CD4-positive, alpha-beta memory T cell (primary cell): Measurements from ENCODE around the gene RASD1. TPM values are rescaled to one million over a fixed set of nuclear protein-coding genes. Genes with fewer than 3 reads are reported as not detected.

Source experiments
- CTCF ChIA-PET: fragments of 350-600 bp; sonication (Branson Sonifier 250); formaldehyde crosslinking; loops from one replicate; lab custom pipeline; 2021; ENCODE audit warnings: inconsistent platforms; ENCODE audit not compliant: partially characterized antibody; lab: Charles Lee
- POLR2A ChIA-PET: fragments of 350-600 bp; sonication (Branson Sonifier 250); formaldehyde crosslinking; loops from one replicate; lab custom pipeline; 2021; ENCODE audit not compliant: partially characterized antibody; lab: Charles Lee
- DNase-seq, 5 donors: peaks; one replicate each; pipeline versions ENCODE4 v3.0.0 to v3.0.0-alpha.2; 2020 to 2022; ENCODE audit warnings: mixed read lengths in 1 of 5
- H3K27ac ChIP-seq: one replicate; pipeline ENCODE4 v1.7.0; 2013; ENCODE audit warnings: low read depth, low read length
- H3K27me3 ChIP-seq: 2 replicates; pipeline ENCODE4 v1.7.0; 2013; ENCODE audit warnings: mild to moderate bottlenecking, low read length, moderate library complexity; ENCODE audit not compliant: insufficient read depth
- H3K36me3 ChIP-seq: 2 replicates; pipeline ENCODE4 v1.7.0; 2013; ENCODE audit warnings: mild to moderate bottlenecking, low read length, moderate library complexity; ENCODE audit not compliant: insufficient read depth
- H3K4me1 ChIP-seq: 2 replicates; pipeline ENCODE4 v1.7.0; 2013; ENCODE audit warnings: mild to moderate bottlenecking, low read length, moderate library complexity; ENCODE audit not compliant: insufficient read depth
- H3K4me3 ChIP-seq, 2 donors: one replicate each; pipeline ENCODE4 v1.7.0; 2013; ENCODE audit warnings: low read length in 2 of 2, mild to moderate bottlenecking in 1 of 2
- H3K9me3 ChIP-seq, 2 donors: one replicate each; pipeline ENCODE4 v1.7.0; 2013; ENCODE audit warnings: low read length in 2 of 2, control low read depth in 1 of 2; ENCODE audit not compliant: control insufficient read depth in 1 of 2
- H3K27ac Mint-ChIP-seq, 7 donors: one replicate each; pipeline ENCODE4 v1.8.0; 2020 to 2021; ENCODE audit warnings: mixed read lengths in 7 of 7, mild to moderate bottlenecking in 6 of 7, inconsistent platforms in 3 of 7, moderate library complexity in 3 of 7
- H3K27me3 Mint-ChIP-seq, 2 donors: one replicate each; pipeline ENCODE4 v1.8.0; 2020 to 2021; ENCODE audit warnings: mixed read lengths in 2 of 2
- H3K36me3 Mint-ChIP-seq, 2 donors: one replicate each; pipeline ENCODE4 v1.8.0; 2020 to 2021; ENCODE audit warnings: mixed read lengths in 2 of 2, inconsistent platforms in 1 of 2, mild to moderate bottlenecking in 1 of 2
- H3K4me1 Mint-ChIP-seq, 4 donors: one replicate each; pipeline ENCODE4 v1.8.0; 2020 to 2021; ENCODE audit warnings: mixed read lengths in 4 of 4, mild to moderate bottlenecking in 1 of 4
- H3K4me3 Mint-ChIP-seq, 8 donors: one replicate each; pipeline ENCODE4 v1.8.0; 2020 to 2021; ENCODE audit warnings: mixed read lengths in 8 of 8, mild to moderate bottlenecking in 7 of 8, moderate library complexity in 6 of 8, inconsistent platforms in 3 of 8
- H3K9me3 Mint-ChIP-seq, 8 donors: one replicate each; pipeline ENCODE4 v1.8.0; 2020 to 2021; ENCODE audit warnings: mixed read lengths in 8 of 8, mild to moderate bottlenecking in 5 of 8, inconsistent platforms in 3 of 8, moderate library complexity in 1 of 8
- intact Hi-C: fragments of 100-400 bp; cut with micrococcal nuclease; formaldehyde crosslinking; loops from one replicate; pipeline ENCODE4 v1.15.1; 2023
- polyA plus RNA-seq, 2 donors: library from polyadenylated mRNA; unstranded; fragments of 300-500 nt; fragmentation: Illumina TruSeq; gene quantifications; one replicate each; pipeline ENCODE4 v1.2.3, GENCODE V29; 2021
- total RNA-seq, 2 experiments: library from RNA; stranded (reverse); gene quantifications; one replicate each; pipeline ENCODE4 v1.2.3, GENCODE V29; 2021

Gene RASD1
- total and polyA plus RNA-seq, 4 experiments from 2014 or later: 0.38 to 0.87 (median 0.65) TPM

GRCh38 chr17:17445925-17446665, 50.1 kb downstream of the RASD1 start:
- no peak overlapping the region for H3K27ac ChIP-seq
- H3K9me3 ChIP-seq: no peaks in the 10 kb centered on the region
- Mint-ChIP-seq H3K36me3 (no peaks in the 10 kb centered on the region), H3K27ac (no peak overlapping the region), H3K4me3 (no peak overlapping the region), H3K27me3 (peaks cover 0 to 5% of the 10 kb centered on the region in 2 donors), H3K4me1 (no peaks in the 10 kb centered on the region), H3K9me3 (peaks cover 0 to 4% (median 0%) of the 10 kb centered on the region in 8 donors)
- ChIA-PET POLR2A (no interaction called here), CTCF (interaction anchor here (3.0 kb wide), 1 partner anchor 91 kb away, joined by 10 read pairs; no protein-coding TSS in a partner anchor)
- no peaks in the 10 kb centered on the region for H3K36me3 ChIP-seq
- H3K4me1 ChIP-seq: no peaks in the 10 kb centered on the region
- no peaks in the 10 kb centered on the region for H3K27me3 ChIP-seq
- no peak overlapping the region for H3K4me3 ChIP-seq
- intact Hi-C loops: no loop called here
- no peak for DNase-seq

- Mint-ChIP-seq H3K9me3 (peaks cover 0 to 4% (median 0%) of the 10 kb centered on the region in 8 donors), H3K4me3 (no peak overlapping the region), H3K36me3 (no peaks in the 10 kb centered on the region), H3K27ac (no peak overlapping the region), H3K4me1 (no peaks in the 10 kb centered on the region), H3K27me3 (peaks cover 0 to 5% of the 10 kb centered on the region in 2 donors)
- H3K36me3 ChIP-seq: no peaks in the 10 kb centered on the region
- DNase-seq: no peak
- H3K4me3 ChIP-seq: no peak overlapping the region
- H3K27ac ChIP-seq: no peak overlapping the region
- intact Hi-C loops: no loop called here
- H3K27me3 ChIP-seq: no peaks in the 10 kb centered on the region
- ChIA-PET CTCF (interaction anchor here (3.0 kb wide), 1 partner anchor 91 kb away, joined by 10 read pairs; no protein-coding TSS in a partner anchor), POLR2A (no interaction called here)
- H3K4me1 ChIP-seq: no peaks in the 10 kb centered on the region
- H3K9me3 ChIP-seq: no peaks in the 10 kb centered on the region
These were observed 50.8 kb downstream of the RASD1 start for GRCh38 chr17:17445296-17445924.

Other genes with a start within 250 kb of the RASD1 start
- 10 to 100 TPM; 45.4 to 60.5 TPM for gene COPS3, start 215.1 kb downstream of the RASD1 start, total RNA-seq
- gene COPS3, start 215.1 kb downstream of the RASD1 start, polyA plus RNA-seq: 100 to 1,000 TPM; 103 TPM
- gene NT5M, start 193.0 kb downstream of the RASD1 start, total RNA-seq: 1 to 10 TPM; 1.4 to 2.7 TPM
- 1 to 10 TPM in 1 of 2 donors, under 1 TPM in 1; 0.37 to 2.9 TPM for gene NT5M, start 193.0 kb downstream of the RASD1 start, polyA plus RNA-seq
- gene MED9, start 19.4 kb downstream of the RASD1 start, total RNA-seq: 10 to 100 TPM; 17.1 to 18.9 TPM
- 10 to 100 TPM in 1 of 2 donors, 1 to 10 TPM in 1; 9.3 to 16.8 TPM for gene MED9, start 19.4 kb downstream of the RASD1 start, polyA plus RNA-seq
- 10 to 100 TPM; 11.6 to 13.8 TPM for gene PEMT, start 95.3 kb upstream of the RASD1 start, total RNA-seq
- 10 to 100 TPM; 25.2 to 39.0 TPM for gene PEMT, start 95.3 kb upstream of the RASD1 start, polyA plus RNA-seq
- 10 to 100 TPM; 15.4 to 19.5 TPM for gene RAI1, start 185.1 kb upstream of the RASD1 start, total RNA-seq
- gene RAI1, start 185.1 kb upstream of the RASD1 start, polyA plus RNA-seq: 1 to 10 TPM in 1 of 2 donors, under 1 TPM in 1; 0.35 to 4.0 TPM